AG10803 (cell line): ENCODE results near the gene MAB21L3.

Experiments used
- DNase-seq: peaks from one replicate; pipeline ENCODE4 v3.0.0; 2010; ENCODE audit warnings: low read depth
- H3K4me3 ChIP-seq: 2 replicates; pipeline ENCODE4 v1.5.1; 2011; ENCODE audit warnings: mild to moderate bottlenecking, low read length, control low read depth
- TF ChIP-seq, protein P1 (sequence below): conservative IDR thresholded peaks from 2 replicates; pipeline ENCODE4 v1.5.1; 2011; ENCODE audit warnings: mild to moderate bottlenecking, low read length, control low read depth, inconsistent platforms

Gene MAB21L3

DNA sequence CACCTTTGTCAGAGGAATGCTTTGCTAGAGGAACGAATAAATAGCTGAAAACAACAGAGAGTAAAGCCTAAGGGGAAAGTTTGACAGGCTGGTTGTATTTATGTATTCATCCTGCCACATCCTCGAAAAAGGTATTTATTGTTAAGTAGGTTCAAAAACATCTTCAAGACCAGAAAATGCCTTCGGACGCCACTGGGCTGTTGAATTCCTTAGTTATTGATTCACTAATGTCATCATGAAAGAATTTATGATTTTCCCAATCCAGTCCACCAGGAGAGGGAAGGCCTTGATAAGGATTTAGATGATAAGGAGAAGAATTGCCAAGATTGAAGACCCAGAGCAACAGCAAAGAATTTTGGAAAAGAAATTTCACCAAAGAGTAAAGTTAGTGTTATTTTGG is 35.2 kb upstream of the MAB21L3 start:
- TF ChIP-seq, protein P1, sequence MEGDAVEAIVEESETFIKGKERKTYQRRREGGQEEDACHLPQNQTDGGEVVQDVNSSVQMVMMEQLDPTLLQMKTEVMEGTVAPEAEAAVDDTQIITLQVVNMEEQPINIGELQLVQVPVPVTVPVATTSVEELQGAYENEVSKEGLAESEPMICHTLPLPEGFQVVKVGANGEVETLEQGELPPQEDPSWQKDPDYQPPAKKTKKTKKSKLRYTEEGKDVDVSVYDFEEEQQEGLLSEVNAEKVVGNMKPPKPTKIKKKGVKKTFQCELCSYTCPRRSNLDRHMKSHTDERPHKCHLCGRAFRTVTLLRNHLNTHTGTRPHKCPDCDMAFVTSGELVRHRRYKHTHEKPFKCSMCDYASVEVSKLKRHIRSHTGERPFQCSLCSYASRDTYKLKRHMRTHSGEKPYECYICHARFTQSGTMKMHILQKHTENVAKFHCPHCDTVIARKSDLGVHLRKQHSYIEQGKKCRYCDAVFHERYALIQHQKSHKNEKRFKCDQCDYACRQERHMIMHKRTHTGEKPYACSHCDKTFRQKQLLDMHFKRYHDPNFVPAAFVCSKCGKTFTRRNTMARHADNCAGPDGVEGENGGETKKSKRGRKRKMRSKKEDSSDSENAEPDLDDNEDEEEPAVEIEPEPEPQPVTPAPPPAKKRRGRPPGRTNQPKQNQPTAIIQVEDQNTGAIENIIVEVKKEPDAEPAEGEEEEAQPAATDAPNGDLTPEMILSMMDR: no peak
- H3K4me3 ChIP-seq: no peak overlapping the region
- no peak for DNase-seq

DNA sequence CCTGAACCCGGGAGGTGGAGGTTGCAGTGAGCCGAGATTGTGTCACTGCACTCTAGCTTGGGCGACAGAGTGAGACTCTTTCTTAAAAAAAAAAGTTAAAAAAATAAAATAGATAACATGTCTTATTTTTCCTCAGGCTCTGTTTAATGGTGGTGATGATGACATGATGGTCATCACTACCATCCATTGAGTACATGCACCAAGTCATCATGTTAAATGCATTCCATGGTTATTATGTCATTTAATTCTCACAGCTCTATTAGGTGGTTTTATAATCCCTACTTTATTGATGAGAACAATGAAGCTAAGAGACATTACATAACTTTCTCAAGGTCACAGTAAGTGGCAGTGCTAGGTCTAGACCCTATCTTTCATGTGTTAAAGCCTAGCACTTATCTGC is 34.4 kb upstream of the MAB21L3 start:
- no peak overlapping the region for H3K4me3 ChIP-seq
- DNase-seq: peak; percentile 19
- TF ChIP-seq, protein P1: no peak

DNA sequence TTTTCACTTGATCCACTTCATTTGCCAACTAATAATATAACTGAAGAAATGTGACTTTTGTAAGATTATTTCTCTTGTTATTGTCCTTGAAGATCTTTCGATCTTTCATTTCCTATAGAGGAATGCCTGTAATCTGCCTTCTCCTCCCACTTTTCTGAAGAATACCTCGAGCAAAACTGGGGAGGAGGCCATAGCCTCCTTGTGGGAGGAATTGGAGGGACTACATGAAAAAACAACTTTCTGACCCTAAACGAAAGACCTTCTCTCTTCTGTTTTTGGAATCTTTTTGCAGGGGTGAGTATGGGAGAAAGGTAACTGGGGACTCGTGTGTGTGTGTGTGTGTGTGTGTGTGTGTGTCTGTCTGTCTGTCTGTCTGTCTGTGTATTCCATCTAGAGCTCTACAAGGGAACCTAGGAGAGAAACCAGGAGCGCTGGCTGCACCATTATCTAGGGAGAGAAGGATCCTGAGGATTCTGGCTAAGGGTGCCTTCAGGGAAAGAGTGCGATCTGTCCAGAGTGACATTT is 32.4 kb upstream of the MAB21L3 start:
- TF ChIP-seq, protein P1: no peak
- no peak for DNase-seq
- no peak overlapping the region for H3K4me3 ChIP-seq

DNA sequence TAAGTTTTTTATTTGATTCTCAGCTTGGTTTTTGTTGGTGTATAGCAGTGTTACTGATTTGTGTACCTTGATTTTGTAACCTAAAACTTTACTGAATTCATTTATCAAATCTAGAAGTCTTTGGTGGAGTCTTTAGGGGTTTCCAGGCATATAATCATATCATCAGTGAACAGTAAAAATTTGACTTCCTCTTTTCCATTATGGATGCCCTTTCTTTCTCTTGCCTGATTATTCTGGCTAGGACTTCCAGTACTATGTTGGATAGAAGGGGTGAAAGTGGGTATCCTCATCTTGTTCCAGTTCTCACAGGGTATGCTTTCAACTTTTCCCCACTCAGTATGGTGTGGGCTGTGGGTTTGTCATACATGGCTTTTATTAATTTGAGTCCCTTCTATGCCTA is 23.6 kb upstream of the MAB21L3 start:
- DNase-seq: no peak
- H3K4me3 ChIP-seq: no peak overlapping the region
- TF ChIP-seq, protein P1: no peak

DNA sequence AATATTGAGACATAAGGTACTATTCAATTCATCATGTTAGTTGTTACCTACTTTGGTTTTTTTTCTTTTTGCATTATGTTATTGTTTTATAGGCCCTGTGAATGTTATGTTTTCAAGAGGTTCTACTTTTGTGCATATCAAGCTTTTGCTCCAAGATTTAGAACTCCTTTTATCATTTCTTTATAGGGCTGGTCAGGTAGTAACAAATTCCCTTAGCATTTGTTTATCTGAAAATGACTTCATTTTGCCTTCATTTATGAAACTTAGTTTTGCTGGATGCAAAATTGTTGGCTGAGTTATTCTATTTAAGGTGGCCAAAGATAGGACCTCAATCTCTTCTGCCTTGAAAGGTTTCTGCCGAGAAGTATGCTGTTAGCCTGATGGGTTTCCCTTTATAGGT is 21.3 kb upstream of the MAB21L3 start:
- TF ChIP-seq, protein P1: no peak

DNA sequence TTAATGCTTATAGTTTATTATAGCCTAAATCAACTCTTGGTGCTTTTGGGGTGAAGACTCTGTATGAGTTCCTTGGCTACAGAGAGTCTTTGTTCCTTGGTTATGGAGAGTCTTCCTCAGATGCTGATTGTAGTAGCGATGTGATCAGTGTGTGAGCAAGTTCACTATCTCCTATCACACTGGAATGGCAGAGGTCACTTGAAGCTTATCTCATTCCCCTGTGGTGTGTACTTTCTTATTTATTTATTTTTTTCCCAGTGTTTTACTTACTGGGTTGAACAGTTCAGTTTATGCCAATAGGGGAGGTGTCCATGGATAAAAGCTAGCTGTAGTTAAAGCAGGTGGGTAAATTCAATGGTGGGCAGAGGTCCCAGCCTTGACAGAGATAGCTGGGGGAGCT is 20.1 kb upstream of the MAB21L3 start:
- TF ChIP-seq, protein P1: no peak
- no peak for DNase-seq
- H3K4me3 ChIP-seq: no peak overlapping the region

More for the DNA sequence above, 21.3 kb upstream of the MAB21L3 start:
- no peak overlapping the region for H3K4me3 ChIP-seq
- no peak for DNase-seq

DNA sequence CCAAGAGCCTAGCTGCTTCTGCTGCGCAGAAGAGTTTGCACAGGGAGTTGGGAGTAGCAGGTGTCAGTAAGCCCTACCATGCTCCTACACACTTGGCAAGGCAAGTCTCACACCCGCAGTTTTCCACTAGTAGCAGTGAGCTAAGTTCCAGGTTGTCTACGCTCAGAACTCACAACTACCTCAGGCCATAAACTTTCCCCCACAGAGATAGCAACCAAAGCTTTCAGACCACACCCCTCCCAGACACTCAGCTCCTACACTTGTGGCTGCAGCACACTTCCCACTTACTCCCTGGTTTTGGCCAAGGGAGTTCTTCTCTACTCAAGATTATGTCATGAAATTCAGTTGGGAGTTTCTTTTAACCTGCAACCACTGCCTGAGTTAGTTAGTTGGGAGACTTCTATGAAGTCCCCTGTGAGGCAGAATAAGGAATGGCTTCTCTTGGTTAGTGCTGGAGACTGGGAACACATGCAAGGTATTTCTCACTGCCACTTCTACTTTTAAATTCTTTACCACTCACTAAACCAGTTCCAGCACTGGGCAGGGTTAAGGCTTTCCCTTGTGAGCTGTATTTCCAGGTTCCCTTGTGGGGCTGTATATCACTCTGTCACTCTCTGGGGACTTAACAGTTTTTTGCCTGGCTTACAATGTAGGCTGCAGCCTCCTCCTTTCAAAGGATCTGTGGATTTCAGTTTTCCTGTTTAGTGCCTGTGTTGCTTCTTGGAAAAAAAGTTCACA is 18.3 kb upstream of the MAB21L3 start:
- DNase-seq: no peak
- no peak overlapping the region for H3K4me3 ChIP-seq
- TF ChIP-seq, protein P1: no peak
